ENCODE results near the gene HCN3. TPM values are rescaled to one million over a fixed set of nuclear protein-coding genes. Genes with fewer than 3 reads are reported as not detected.

The HCN3 gene
- total RNA-seq, 1 experiment from 2014 or later = 11.3 TPM

GRCh38 chr1:155272466-155273342 lies 4.6 kb upstream of the HCN3 start:
- TSS peak; percentile 77 for BruUV-seq (replicated peaks)
- H3K9me3 ChIP-seq (ENCODE audit: low read depth, low read length, poor library complexity, severe bottlenecking) = no peaks in the 10 kb centered on the region
- peak; percentile 64 for DNase-seq (ENCODE audit: low spot score)
- peaks cover 14% of the 10 kb centered on the region for H3K4me1 ChIP-seq (ENCODE audit: insufficient read depth, low read length, poor library complexity, severe bottlenecking)
- intact Hi-C loops (cut with micrococcal nuclease; ENCODE audit: unreplicated experiment) = no loop called here
- peak overlapping the region; percentile 89 for H3K4me3 ChIP-seq (ENCODE audit: low read depth, low read length, poor library complexity, severe bottlenecking)
- POLR2A ChIA-PET (ENCODE audit: low non-redundant PET) = interaction anchor here (0.6 kb wide), 1 partner anchor 1065 kb away, joined by 8 read pairs; the partner anchor contains the start of gene CCT3
- TF ChIP-seq CTCF (conservative IDR thresholded peaks at IDR 0.05; ENCODE audit: low read depth, low read length) (no peak), EZH2 (IDR thresholded peaks at IDR 0.05; ENCODE audit: borderline replicate concordance, low read depth, low read length, poor library complexity, severe bottlenecking) (no peak)
- peaks cover 41% of the 10 kb centered on the region for H3K36me3 ChIP-seq (ENCODE audit: insufficient read depth, low read length, poor library complexity, severe bottlenecking)
- no peaks in the 10 kb centered on the region for H3K27me3 ChIP-seq (replicated peaks; ENCODE audit: insufficient read depth, low read depth, low read length, poor library complexity)
- CTCF ChIA-PET = interaction anchor here (0.7 to 1.8 kb wide), 4 partner anchors 22 to 806 kb away, joined by 4 to 23 read pairs (median 14); no protein-coding TSS in a partner anchor
- H3K27ac ChIP-seq (ENCODE audit: low read depth, low read length, poor library complexity, severe bottlenecking) = peak overlapping the region; percentile 94

- Histone ChIP-seq H3K4me1 (ENCODE audit: insufficient read depth, low read length, poor library complexity, severe bottlenecking) (peaks cover 23% of the 10 kb centered on the region), H3K36me3 (ENCODE audit: insufficient read depth, low read length, poor library complexity, severe bottlenecking) (peaks cover 32% of the 10 kb centered on the region), H3K27ac (ENCODE audit: low read depth, low read length, poor library complexity, severe bottlenecking) (peak within 1 kb of the TSS; percentile 94), H3K27me3 (replicated peaks; ENCODE audit: insufficient read depth, low read depth, low read length, poor library complexity) (no peaks in the 10 kb centered on the region), H3K4me3 (ENCODE audit: low read depth, low read length, poor library complexity, severe bottlenecking) (peak within 1 kb of the TSS; percentile 89), H3K9me3 (ENCODE audit: low read depth, low read length, poor library complexity, severe bottlenecking) (no peaks in the 10 kb centered on the region)
- no peak for TF ChIP-seq EZH2 (IDR thresholded peaks at IDR 0.05; ENCODE audit: borderline replicate concordance, low read depth, low read length, poor library complexity, severe bottlenecking)
- no peak for TF ChIP-seq CTCF (conservative IDR thresholded peaks at IDR 0.05; ENCODE audit: low read depth, low read length)
- ChIA-PET POLR2A (ENCODE audit: low non-redundant PET) (interaction anchor here (0.6 kb wide), 1 partner anchor 1064 kb away, joined by 8 read pairs; the partner anchor contains the start of gene CCT3), CTCF (interaction anchor here (0.7 to 1.8 kb wide), 4 partner anchors 22 to 807 kb away, joined by 4 to 23 read pairs (median 14); no protein-coding TSS in a partner anchor)
- intact Hi-C loops (cut with micrococcal nuclease; ENCODE audit: unreplicated experiment) = no loop called here
- peak; percentile 99 for DNase-seq (ENCODE audit: low spot score)
- no TSS peak for BruUV-seq (replicated peaks)
These were observed 3.7 kb upstream of the HCN3 start, which contains the start of gene CLK2 for GRCh38 chr1:155273343-155274245. Gene CLK2 (minus strand): TSS chr1:155273504. CDS start chr1:155270977, 2,527 bp downstream.
